K562 (cell line): Measurements from ENCODE around the gene RHOT1.

Source experiments
- CREB1 ChIP-seq, 2 experiments: sonication (generic) in 1 of 2; formaldehyde crosslinking in 1 of 2; IDR thresholded peaks; 2 replicates each; pipeline versions ENCODE4 v1.6.1 to v1.8.0; 2012 to 2022; ENCODE audit warnings: inconsistent platforms in 1 of 2, mild to moderate bottlenecking in 1 of 2, missing genetic modification reagents in 1 of 2, moderate library complexity in 1 of 2
- HNRNPL ChIP-seq: fragments of 200-400 bp; formaldehyde crosslinking; IDR thresholded peaks from 2 replicates; pipeline ENCODE4 v1.6.1; 2017; ENCODE audit warnings: low read depth, mild to moderate bottlenecking, low read length

- no peak for TF ChIP-seq CREB1 (IDR thresholded peaks at IDR 0.05)
- peak; percentile 13; the same call in 1 of the 2 replicates for TF ChIP-seq CREB1 (CRISPR knock-in tag; IDR thresholded peaks at IDR 0.05)
- TF ChIP-seq HNRNPL = 0 out of 2 replicates have a peak, but pooled peaks have one; percentile 17
Measured at GRCh38 chr17:32142038-32142856, at the start of gene RHOT1.
